Adipose tissue (tissue), 3 donors: ENCODE measurements around the gene PLGLB1. TPM values are rescaled to one million over a fixed set of nuclear protein-coding genes. Genes with fewer than 3 reads are reported as not detected.
"Not testable (repeated sequence)": the region's sequence is repeated elsewhere in the genome, so short reads cannot be mapped to it uniquely, and the experiment has no call there.

Experiments
- H3K27ac ChIP-seq: one replicate; pipeline ENCODE4 v1.5.1; 2013; ENCODE audit warnings: low read depth, low read length
- WGBS, 3 donors: extraction: QIAGEN DNeasy Blood & Tissue Kit; methylation state at CpG; one replicate each; pipeline ENCODE4 v1.1.7; 2013; 5-methylcytosine and 5-hydroxymethylcytosine counted together
- polyA plus RNA-seq, 3 donors: library from polyadenylated mRNA; stranded (reverse); fragments of 200-250 nt; gene quantifications; one replicate each; pipeline ENCODE4 v1.2.3, GENCODE V29; 2013
- donor health status: healthy with polysubstance abuse.
- donor health status: Bipolar disorder and iron deficiency.
- donor health status: healthy.

Gene PLGLB1
- 1 to 10 TPM in 1 of 3 donors, under 1 TPM in 2; 0.77 to 2.6 (median 0.87) TPM for polyA plus RNA-seq

DNA sequence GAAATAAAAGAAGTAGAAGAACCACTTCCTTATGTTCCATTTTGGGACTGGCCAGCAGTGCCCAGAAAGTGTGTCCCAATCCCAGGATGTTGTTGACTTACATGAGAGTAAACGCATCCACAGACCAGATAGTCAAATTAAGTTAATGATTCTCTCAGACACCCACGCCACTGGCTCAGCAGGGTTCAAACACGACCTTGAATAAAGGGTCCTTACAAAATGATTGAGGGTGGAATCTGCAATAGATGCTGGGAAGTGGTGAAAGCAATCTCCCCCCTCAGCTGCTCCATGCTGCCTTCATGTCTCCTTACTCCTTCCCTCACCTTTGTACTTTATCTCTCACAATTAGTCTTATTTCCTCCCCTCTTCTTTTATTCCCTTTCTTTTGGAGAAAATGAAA is at the start of gene PLGLB1:
Gene PLGLB1, minus strand, starts transcription at position 101 of the 400 bp plus-strand sequence. Its CDS starts 61 bp downstream, at position 40.
- H3K27ac ChIP-seq: not testable (repeated sequence)
- 75% methylated on average over 3 of the region's 3 CpGs; no CpG with 5 or more reads in 2 of the 3 donors for WGBS, 3 donors

DNA sequence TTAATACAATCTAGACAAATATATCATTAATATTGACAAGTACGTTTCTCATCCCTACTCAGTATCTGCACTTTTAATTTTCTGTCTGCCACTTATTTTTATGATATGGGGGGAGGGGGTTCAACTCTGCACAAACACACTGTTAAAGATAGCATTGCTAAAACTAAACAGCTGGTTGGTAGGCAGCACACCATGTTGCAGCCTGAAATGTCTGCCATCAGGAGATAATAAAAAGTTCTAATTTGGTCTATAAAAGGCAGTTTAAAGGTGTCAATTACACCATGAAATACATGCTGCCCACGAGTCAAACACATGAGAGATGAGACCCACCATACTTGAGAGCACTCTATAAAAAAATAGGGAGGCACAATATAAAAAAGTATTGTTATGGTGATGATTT is 42.7 kb upstream of the PLGLB1 start:
- not testable (repeated sequence) for H3K27ac ChIP-seq
- WGBS, 3 donors: 88 to 100% (median 92%) methylated on average over 1 of the region's 2 CpGs

DNA sequence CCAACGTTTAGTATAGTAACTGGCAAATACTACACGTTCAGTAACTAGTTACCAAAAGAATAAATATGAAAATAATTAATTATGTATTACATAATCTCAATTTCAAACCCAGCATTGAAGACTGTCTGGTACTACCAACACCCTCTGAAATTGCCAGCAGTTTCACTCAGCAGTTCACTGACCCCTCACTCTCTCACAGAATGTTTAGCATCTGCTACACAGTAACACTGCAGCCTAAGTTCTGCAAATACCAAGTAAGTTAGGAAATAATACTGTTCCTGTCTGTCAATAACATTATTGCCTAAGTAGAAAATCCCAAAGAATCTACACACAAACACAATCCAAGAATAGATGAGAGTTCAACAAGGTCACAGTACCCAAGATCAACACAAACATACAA is 41.8 kb upstream of the PLGLB1 start:
- not testable (repeated sequence) for H3K27ac ChIP-seq
- no CpG with 5 or more reads among the region's 2 CpGs for WGBS, 3 donors

DNA sequence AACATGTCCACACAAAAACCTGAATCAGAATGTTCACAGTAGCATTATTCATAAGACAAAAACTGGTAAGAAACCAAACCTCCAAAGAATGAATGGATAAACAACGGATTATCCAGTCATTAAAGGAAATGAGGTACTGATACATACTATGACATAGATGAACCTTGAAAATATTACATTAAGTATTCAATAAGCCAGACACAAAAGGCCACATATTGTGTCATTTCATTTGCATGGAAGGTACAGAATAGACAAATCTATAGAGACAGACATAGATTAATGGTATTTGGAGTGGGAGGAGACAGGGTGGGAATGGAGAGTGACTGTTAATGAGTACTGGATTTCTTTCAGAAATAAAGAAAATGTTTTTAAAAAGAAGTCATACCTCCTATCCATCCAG is 39.9 kb upstream of the PLGLB1 start:
- H3K27ac ChIP-seq: not testable (repeated sequence)
- no CpG with 5 or more reads among the region's 1 CpG for WGBS, 3 donors

DNA sequence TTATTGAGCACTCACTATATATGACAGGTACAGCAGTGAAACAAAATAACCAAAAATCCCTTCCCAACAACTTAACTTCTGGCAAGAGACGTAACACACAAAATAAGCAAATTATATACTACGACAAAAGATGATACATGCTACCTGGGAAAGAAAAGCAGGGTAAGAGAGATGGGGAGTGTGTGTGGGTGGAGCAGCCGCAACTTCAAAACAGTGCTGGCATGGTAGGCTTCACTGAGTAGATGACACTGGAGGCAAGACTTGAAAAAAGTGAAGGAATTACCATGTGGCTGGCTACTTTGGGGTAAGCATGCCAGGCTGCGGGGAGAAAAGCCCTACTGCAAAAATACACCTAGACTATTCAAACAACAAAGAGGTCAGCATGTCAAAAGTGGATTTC is 36.0 kb upstream of the PLGLB1 start:
- not testable (repeated sequence) for H3K27ac ChIP-seq
- WGBS, 3 donors: 91 to 98% (median 94%) methylated on average over 3 of the region's 4 CpGs

DNA sequence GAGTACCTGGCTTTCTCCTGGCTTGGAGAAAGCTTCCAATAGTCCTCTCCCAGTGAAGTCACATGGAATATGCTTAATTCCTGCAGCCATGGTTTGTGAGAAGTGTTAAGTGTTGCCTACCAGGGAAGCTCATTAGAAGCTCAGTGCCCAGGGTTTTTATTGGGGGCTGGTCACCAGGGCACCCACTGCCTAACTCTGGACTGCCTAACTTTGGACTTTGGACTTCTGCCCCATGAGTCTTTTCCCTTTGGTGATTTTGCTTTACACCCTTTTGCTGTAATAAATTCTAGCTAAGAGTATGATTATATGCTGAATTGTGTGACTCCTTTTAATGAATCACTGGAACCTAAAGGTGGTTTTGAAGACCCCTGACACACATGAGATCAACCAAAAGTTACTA is 35.2 kb upstream of the PLGLB1 start:
- not testable (repeated sequence) for H3K27ac ChIP-seq

DNA sequence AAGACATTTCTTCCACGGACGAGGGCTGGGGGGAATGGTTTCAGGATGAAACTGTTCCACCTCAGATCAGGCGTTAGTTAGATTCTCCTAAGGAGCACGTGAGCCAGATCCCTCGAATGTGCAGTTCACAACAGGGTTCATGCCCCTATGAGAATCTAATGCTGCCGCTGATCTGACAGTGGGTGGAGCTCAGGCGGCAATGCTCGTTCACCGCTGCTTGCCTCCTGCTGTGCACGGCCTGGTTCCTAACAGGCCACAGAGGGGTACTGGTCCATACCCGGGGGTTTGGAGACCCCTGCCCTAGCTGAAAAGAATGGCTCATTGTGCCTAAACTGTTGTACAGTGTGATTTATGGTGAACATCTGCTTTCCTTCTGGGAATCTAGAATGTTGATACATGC is 34.8 kb upstream of the PLGLB1 start:
- WGBS, 3 donors: no CpG with 5 or more reads among the region's 11 CpGs
- H3K27ac ChIP-seq: not testable (repeated sequence)

DNA sequence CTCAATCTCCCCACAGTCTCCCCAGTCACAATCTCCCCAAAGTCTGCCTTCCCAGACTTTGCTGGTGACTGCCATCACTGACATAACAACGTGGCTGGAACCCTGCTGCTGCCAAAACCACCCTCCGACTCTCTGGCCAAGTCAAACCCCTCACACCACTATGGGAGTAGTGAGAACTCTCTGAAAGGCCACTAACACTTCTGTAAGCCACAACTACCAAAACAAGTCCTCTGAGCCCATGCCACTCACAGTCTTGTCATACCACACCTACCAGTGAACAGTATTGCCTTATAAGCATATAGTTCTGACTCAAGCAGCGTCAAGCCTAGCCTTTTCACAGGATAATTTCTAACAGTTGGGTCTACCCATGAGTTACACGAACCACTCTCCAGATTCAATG is 32.7 kb upstream of the PLGLB1 start:
- 85 to 100% (median 85%) methylated on average over 2 of the region's 4 CpGs for WGBS, 3 donors

DNA sequence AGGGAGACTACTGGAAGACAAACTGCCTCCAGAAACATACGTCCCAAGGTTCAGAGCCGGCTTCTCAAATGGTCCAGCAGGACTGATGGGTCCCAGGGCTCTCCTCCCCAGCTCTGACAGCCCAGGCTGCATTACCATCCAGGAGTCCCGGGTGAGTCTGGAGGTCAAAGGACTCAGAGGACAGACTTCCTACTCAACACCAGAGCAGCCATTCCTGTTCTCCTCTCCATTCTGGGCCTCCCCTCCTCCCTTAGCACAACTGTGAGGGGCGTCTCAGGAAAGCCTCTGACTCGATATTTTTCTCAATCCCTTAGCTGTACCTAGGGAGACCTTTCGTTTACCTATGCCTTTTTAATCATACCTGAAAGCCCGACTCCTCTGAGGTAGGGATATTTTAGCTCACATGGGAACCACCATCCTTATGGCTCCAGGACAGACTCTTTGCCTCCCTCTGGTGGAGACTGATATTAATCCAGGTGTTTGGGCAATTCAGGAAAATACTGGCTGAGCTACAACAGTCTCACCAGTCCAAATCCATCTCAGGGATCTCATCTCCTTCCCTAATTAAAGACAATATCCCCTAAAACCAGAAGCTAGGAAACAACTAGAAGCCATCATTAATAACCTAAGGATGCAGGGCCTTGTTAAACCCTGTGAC is 19.8 kb upstream of the PLGLB1 start:
- H3K27ac ChIP-seq: not testable (repeated sequence)
- no CpG with 5 or more reads among the region's 7 CpGs for whole genome bisulfite sequencing, 3 donors

More for the DNA sequence above, 32.7 kb upstream of the PLGLB1 start:
- not testable (repeated sequence) for H3K27ac ChIP-seq

DNA sequence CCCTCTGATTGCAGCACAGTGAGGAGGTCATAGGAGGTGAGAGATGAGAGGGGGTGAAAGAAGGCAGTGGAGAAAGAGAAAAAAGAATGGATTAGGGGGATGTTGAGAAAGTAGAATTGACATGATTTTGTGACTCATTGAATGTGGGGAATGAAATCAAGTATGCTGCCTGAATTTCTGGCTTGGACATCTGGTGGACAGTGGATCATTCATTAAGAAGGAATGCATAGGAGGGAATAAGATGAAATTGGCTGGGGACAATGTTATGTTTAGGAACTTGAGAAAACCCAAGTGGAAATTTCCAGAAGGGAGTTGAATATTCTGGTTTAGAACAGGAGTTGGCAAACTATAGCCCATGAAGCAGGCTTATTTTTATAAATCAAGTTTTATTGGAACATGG is 7.0 kb upstream of the PLGLB1 start:
- H3K27ac ChIP-seq: not testable (repeated sequence)

DNA sequence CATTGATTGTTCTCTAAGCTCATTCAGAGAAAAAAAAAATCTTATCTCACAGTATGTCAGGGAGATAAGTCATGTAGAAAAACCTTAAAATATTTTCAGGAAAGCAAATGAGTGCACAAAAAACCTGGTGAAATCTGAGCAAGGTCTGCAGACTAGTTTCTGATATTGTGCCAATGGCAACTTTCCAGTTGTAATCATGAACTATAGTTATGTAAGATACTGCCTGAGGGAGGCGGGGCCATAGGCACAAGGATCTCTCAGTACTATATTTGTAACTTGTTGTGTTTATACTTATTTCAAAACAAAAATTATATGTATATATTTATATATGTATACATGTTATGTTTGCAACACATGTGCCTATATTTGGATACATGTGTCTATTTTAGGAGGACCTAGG is 5.2 kb upstream of the PLGLB1 start:
- no CpG with 5 or more reads among the region's 1 CpG for WGBS, 3 donors
- not testable (repeated sequence) for H3K27ac ChIP-seq

DNA sequence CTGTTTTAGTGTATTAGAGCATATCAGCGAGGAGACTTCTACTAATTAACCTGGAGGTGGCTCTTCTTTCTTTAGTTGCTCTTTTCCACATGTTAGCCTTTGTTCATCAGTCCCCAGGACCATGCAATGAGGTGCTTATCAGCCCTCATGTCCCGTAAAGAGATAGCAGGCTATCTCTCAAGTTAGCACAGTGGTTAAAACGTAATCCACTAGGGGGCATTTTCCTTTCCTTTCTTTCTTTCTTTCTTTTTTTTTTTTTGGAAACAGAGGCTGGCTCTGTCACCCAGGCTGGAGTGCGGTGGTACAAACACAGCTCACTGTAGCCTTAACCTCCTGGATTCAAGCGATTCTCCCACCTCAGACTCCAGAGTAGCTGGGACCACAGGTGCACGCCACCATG is 4.3 kb upstream of the PLGLB1 start:
- not testable (repeated sequence) for H3K27ac ChIP-seq
- WGBS, 3 donors: 55 to 71% (median 66%) methylated on average over 1 to 4 of the region's 6 CpGs

DNA sequence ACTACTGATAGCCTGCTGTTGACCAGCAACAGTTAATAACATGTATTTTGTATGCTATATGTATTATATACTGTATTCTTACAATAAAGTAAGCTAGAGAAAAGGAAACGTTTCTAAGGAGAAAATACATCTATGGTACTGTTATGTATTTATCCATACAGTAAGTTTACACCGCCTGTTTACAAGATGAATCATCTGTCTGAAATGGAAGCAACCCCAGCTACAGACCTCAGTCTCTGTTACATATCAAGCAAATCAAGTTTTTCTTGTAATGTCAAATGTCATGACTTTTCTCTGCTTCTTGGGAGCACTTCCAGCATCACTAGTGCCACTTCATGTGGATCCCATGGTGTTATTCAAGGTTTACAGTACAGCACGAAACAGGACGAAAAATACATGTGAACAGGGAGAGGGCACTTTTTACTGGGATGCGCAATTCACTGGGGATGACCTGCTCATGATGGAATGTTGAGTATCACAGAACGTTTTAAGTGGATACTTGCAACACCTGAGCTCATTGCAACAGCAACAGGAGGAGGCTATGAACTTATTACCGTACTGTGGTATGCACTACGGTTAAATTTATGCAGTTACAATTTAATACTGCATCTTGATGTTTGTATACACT is 2.5 kb upstream of the PLGLB1 start:
- not testable (repeated sequence) for H3K27ac ChIP-seq
- WGBS, 3 donors: 84 to 98% (median 88%) methylated on average over 4 of the region's 8 CpGs

DNA sequence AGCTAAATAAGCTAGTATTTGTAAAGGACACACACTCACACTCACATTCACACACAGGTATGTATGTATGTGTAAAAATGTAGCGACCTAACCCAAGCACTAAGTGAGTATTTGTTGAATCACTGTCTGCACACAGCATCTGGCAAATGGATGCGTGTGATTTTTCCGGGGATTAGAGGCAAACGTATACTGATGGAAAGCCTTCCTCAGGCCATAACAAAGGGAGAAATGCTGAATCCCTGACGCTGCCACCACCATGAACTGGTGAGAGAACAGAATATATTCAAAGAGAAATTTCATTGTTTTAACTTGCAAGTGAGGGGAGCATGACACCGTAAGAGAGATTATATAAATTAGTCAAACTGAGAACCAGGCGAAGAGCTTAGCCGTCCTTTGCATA is 601 bp downstream of the PLGLB1 start:
- H3K27ac ChIP-seq: not testable (repeated sequence)
- no CpG with 5 or more reads among the region's 8 CpGs for WGBS, 3 donors

DNA sequence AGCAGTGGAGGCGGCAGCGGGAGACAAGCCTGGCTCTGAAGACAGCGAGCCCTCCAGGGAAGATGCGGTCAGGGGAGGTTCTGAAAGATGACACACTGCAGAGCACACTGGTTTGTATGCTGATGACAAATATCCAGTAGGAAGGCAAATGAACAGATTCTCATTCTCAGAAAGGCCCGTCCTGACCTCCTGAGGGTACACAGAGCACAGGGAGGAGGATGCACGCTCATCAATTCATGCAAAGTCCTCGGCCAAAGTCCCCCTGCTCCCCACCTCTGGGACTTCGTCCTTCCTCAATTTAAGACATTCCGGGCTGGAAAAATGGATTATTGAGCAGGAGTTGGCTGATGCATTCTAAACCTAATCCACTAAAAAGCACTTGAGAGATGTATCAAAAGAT is 2.6 kb downstream of the PLGLB1 start:
- 85 to 100% (median 90%) methylated on average over 4 to 5 of the region's 9 CpGs for WGBS, 3 donors
- not testable (repeated sequence) for H3K27ac ChIP-seq

DNA sequence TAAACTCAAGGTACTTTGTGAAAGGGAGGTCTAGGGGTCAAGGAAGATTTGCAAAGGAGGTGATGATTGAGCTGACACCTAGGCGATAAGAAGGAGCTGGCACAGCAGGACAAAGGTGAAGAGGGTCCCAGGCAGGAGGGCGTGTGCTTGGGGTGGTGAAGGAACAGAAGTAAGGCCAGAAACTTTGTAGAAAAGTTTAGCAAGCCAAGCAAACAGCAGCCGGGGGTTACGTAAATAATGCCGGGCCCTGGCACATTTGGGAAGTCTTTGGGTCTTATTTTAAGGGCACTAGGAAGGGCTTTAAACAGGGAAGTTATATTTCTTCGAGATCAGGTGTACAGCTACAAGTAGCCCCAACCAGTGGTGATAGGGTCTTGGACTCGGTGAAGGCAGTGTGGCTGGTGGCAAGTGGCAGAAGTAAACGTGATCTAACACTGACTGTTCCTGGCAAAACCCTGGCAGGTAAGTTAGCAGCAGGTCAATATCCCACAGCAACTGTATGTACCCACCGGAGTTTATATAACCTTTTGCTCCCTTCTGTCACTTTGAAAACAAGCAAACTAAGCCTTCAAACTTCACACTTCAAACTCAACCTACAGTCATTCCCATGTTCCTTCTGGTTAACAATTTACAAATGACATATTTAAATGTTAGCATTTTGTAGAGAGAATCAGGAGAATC is 7.0 kb downstream of the PLGLB1 start:
- 16 to 92% (median 75%) methylated on average over 2 to 3 of the region's 9 CpGs for WGBS, 3 donors
- not testable (repeated sequence) for H3K27ac ChIP-seq

DNA sequence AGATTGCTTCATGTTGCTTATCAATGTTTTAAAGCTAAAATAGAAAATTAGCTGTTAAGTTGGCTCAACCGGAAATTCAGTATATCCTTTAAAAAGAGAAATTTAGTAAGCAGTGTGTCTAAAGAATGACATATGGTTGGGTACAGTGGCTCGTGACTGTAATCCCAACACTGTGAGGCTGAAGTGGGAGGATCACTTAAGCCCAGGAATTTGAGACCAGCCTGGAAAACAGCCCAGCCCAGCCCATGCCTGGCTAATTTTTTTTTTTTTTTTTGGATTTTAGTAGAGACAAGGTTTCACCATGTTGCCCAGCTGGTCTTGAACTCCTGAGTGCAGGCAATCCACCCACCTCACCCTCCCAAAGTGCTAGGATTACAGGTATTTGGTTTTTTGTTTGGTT is 17.2 kb downstream of the PLGLB1 start:
- no CpG with 5 or more reads among the region's 2 CpGs for WGBS, 3 donors
- H3K27ac ChIP-seq: not testable (repeated sequence)
